ENCODE results near the gene STK10.

GRCh38 chr5:172146748-172147092, 41.3 kb downstream of the STK10 start:
- TF ChIP-seq CTCF (conservative IDR thresholded peaks at IDR 0.05; ENCODE audit: low read depth, low read length) (no peak), EZH2phosphoT487 (IDR thresholded peaks at IDR 0.05; ENCODE audit: borderline replicate concordance, low read length) (no peak)

Data from PC-3 (cell line).